HepG2 (cell line): Measurements from ENCODE around the gene SVOP. TPM values are rescaled to one million over a fixed set of nuclear protein-coding genes. Genes with fewer than 3 reads are reported as not detected.

Experiments
- ATAC-seq: fragments of 200-7000 bp; cut with Tn5 transposase; 3 replicates; pipeline ENCODE4 v1.9.1; 2020; ENCODE audit warnings: mild to moderate bottlenecking, moderate library complexity
- BruUV-seq: library from RNA; stranded (reverse); fragments of 400-500 nt; replicated peaks from 2 replicates; lab custom pipeline; 2021; lab: Mats Ljungman, UMichigan
- CTCF ChIA-PET: fragments of 300-600 bp; formaldehyde crosslinking; extraction: SDS; loops from one replicate; lab custom pipeline; 2021; ENCODE audit warnings: low total read pairs, inconsistent platforms, low intra/inter-chr PET ratio; lab: Yijun Ruan, JAX
- POLR2A ChIA-PET: fragments of 350-600 bp; sonication (Branson Sonifier 250); formaldehyde crosslinking; loops from one replicate; lab custom pipeline; 2020; ENCODE audit warnings: antibody characterized with exemption, inconsistent platforms; lab: Yijun Ruan, JAX
- DNase-seq: peaks from one replicate; pipeline ENCODE4 v3.0.0-alpha.2; 2015; ENCODE audit warnings: low spot score
- FAIRE-seq: peaks from 3 replicates; lab custom pipeline; 2011; peaks lifted over from hg19 to GRCh38; lab: Jason Lieb, UNC
- H2AFZ ChIP-seq: one replicate; pipeline ENCODE4 v1.6.1; 2011; ENCODE audit warnings: low read length, inconsistent platforms
- H3K27ac ChIP-seq: fragments of 300-600 bp; 3 replicates; pipeline ENCODE4 v1.8.0; 2011; ENCODE audit warnings: mixed run types, mild to moderate bottlenecking, mixed read lengths, low read length, inconsistent platforms; ENCODE audit not compliant: insufficient read depth; ENCODE audit errors: extremely low read length
- H3K27me3 ChIP-seq, 2 experiments: fragments of 200-600 bp in 1 of 2; 2 replicates in 1 of 2; 3 replicates in 1 of 2; pipeline versions ENCODE4 v1.6.0 to v1.8.0; 2011; ENCODE audit warnings: low read length in 2 of 2, mild to moderate bottlenecking in 2 of 2, moderate library complexity in 2 of 2, inconsistent platforms in 1 of 2; ENCODE audit not compliant: insufficient read depth in 2 of 2, control insufficient read depth in 1 of 2
- H3K36me3 ChIP-seq, 2 experiments: fragments of 200-600 bp in 1 of 2; replicated peaks in 1 of 2; 2 replicates in 1 of 2; 3 replicates in 1 of 2; pipeline versions ENCODE4 v1.5.1 to v1.8.0; 2011; ENCODE audit warnings: low read length in 2 of 2, inconsistent platforms in 1 of 2; ENCODE audit not compliant: insufficient read depth in 2 of 2, control insufficient read depth in 1 of 2
- H3K4me1 ChIP-seq: 2 replicates; pipeline ENCODE4 v1.5.1; 2012; ENCODE audit warnings: low read length, inconsistent platforms; ENCODE audit not compliant: insufficient read depth
- H3K4me2 ChIP-seq: 2 replicates; pipeline ENCODE4 v1.6.0; 2011; ENCODE audit warnings: low read depth, low read length, inconsistent platforms
- H3K4me3 ChIP-seq, 3 experiments: fragments of 200-600 bp in 1 of 3; sonication (generic), shearing (Covaris generic) in 1 of 3; replicated peaks in 1 of 3; 2 replicates each; pipeline ENCODE4 v1.5.1; 2011 to 2016; ENCODE audit warnings: low read length in 3 of 3, inconsistent platforms in 2 of 3, low read depth in 2 of 3, mild to moderate bottlenecking in 2 of 3, control low read depth in 1 of 3, mixed read lengths in 1 of 3; ENCODE audit not compliant: insufficient read depth in 1 of 3
- H3K79me2 ChIP-seq: one replicate; pipeline ENCODE4 v1.6.1; 2011; ENCODE audit warnings: low read length, inconsistent platforms; ENCODE audit not compliant: insufficient read depth
- H3K9ac ChIP-seq: 2 replicates; pipeline ENCODE4 v1.6.0; 2011; ENCODE audit warnings: mild to moderate bottlenecking, low read depth, low read length, inconsistent platforms; ENCODE audit not compliant: insufficient read depth
- H3K9me3 ChIP-seq: 2 replicates; pipeline ENCODE4 v1.5.1; 2012; ENCODE audit warnings: mild to moderate bottlenecking, low read length
- H4K20me1 ChIP-seq: 2 replicates; pipeline ENCODE4 v1.6.0; 2011; ENCODE audit warnings: inconsistent platforms, mild to moderate bottlenecking, low read length, moderate library complexity; ENCODE audit not compliant: insufficient read depth
- ARID5B ChIP-seq: IDR thresholded peaks from 2 replicates; pipeline ENCODE4 v1.4.0; 2020; ENCODE audit warnings: mild to moderate bottlenecking, missing genetic modification reagents
- ATF7 ChIP-seq, 2 experiments: fragments of 450-650 bp in 1 of 2; sonication (generic) in 1 of 2; formaldehyde crosslinking in 1 of 2; IDR thresholded peaks; 2 replicates each; pipeline versions ENCODE4 v1.4.0 to v1.6.1; 2016 to 2020; ENCODE audit warnings: antibody characterized with exemption in 1 of 2, mild to moderate bottlenecking in 1 of 2, missing genetic modification reagents in 1 of 2
- CBX5 ChIP-seq: sonication (generic); formaldehyde crosslinking; IDR thresholded peaks from 2 replicates; pipeline ENCODE4 v1.4.0; 2020; ENCODE audit warnings: missing genetic modification reagents, borderline replicate concordance
- CENPT ChIP-seq: sonication (generic); formaldehyde crosslinking; IDR thresholded peaks from 2 replicates; pipeline ENCODE4 v1.8.0; 2022; ENCODE audit warnings: low read depth, mild to moderate bottlenecking, moderate library complexity, missing genetic modification reagents
- EEA1 ChIP-seq: sonication (generic); formaldehyde crosslinking; IDR thresholded peaks from 2 replicates; pipeline ENCODE4 v1.5.1; 2020; ENCODE audit warnings: mild to moderate bottlenecking, missing genetic modification reagents, borderline replicate concordance
- KDM5A ChIP-seq: fragments of 200-600 bp; sonication (generic); IDR thresholded peaks from 2 replicates; pipeline ENCODE4 v1.7.0; 2018; ENCODE audit warnings: antibody characterized with exemption, mild to moderate bottlenecking, low read length, borderline replicate concordance
- PHB2 ChIP-seq: fragments of 450-650 bp; IDR thresholded peaks from 2 replicates; pipeline ENCODE4 v1.6.1; 2018; ENCODE audit not compliant: partially characterized antibody
- SIN3A ChIP-seq: IDR thresholded peaks from 2 replicates; pipeline ENCODE4 v1.6.1; 2011; ENCODE audit warnings: low read depth, mild to moderate bottlenecking, control low read depth, low read length, borderline replicate concordance
- SMARCC2 ChIP-seq: fragments of 450-650 bp; IDR thresholded peaks from 2 replicates; pipeline ENCODE4 v1.6.1; 2017; ENCODE audit warnings: antibody characterized with exemption, mild to moderate bottlenecking
- TEAD3 ChIP-seq: optimal IDR thresholded peaks from 2 replicates; pipeline ENCODE3; 2016; ENCODE audit warnings: borderline replicate concordance
- ZBTB7A ChIP-seq: sonication (generic); formaldehyde crosslinking; IDR thresholded peaks from 2 replicates; pipeline ENCODE4 v1.8.0; 2022; ENCODE audit warnings: mild to moderate bottlenecking, missing genetic modification reagents
- ZNF574 ChIP-seq: sonication (generic); formaldehyde crosslinking; IDR thresholded peaks from 2 replicates; pipeline ENCODE4 v1.4.0; 2020; ENCODE audit warnings: missing genetic modification reagents
- WGBS: methylation state at CpG from one replicate; pipeline ENCODE4 v1.1.6; 2017; ENCODE audit warnings: low lambda C conversion rate; 5-methylcytosine and 5-hydroxymethylcytosine counted together
- in situ Hi-C: cut with HindIII; loops from 2 replicates; pipeline ENCODE4 v1.10.0; 2017; ENCODE audit warnings: low pct_unique_long_range_greater_than_20kb; ENCODE audit not compliant: extremely low pct_ligation_motif_present
- intact Hi-C: fragments of 100-400 bp; cut with micrococcal nuclease; formaldehyde crosslinking; loops from one replicate; pipeline ENCODE4 v1.10.0; 2022; ENCODE audit not compliant: unreplicated experiment
- polyA plus RNA-seq, 8 experiments: library from polyadenylated mRNA; depleted of rRNA in 3 of 8; stranded (reverse) in 7 of 8; unstranded in 1 of 8; fragments of >200 nt; fragmentation: Illumina TruSeq in 4 of 8; extraction: Trizol in 4 of 8; gene quantifications; 2 replicates each; pipeline versions ENCODE4 v1.2.1 to v1.2.3, GENCODE V29; 2011 to 2016; ENCODE audit warnings: low read depth in 4 of 8, missing spikeins in 1 of 8, mixed read lengths in 1 of 8; ENCODE audit not compliant: insufficient read depth in 1 of 8
- total RNA-seq, 5 experiments: library from RNA; depleted of rRNA; stranded (reverse); fragments of >200 nt; fragmentation: Illumina TruSeq; extraction: Trizol; gene quantifications; 2 replicates each; pipeline ENCODE4 v1.2.3, GENCODE V29; 2016; ENCODE audit warnings: low read depth in 1 of 5

Gene SVOP
- total and polyA plus RNA-seq, 2 of the 13 experiments (the other 11 are each of a cell fraction or from before 2014, with no cell fraction given), result not detected

- Histone ChIP-seq H3K4me1 (no peaks in the 10 kb centered on the region), H2AFZ (no peak overlapping the region), H3K27me3 (peaks cover 0 to 15% of the 10 kb centered on the region in 2 experiments; a peak in 1 of 5 replicates)
- in situ Hi-C loops, result no loop called here
- 0% methylated on average over 2 of the region's 2 CpGs for WGBS
- no peak for FAIRE-seq
- TF ChIP-seq TEAD3 (CRISPR knock-in tag), result peak; percentile 54
- TF ChIP-seq ZNF574, result no peak
- TF ChIP-seq, all 625 proteins: peak for 1
- CTCF ChIA-PET, result no interaction called here
- H3K4me3 ChIP-seq, result no peak overlapping the region
- DNase-seq, result peak; percentile 10
- no peak overlapping the region for H3K4me2 ChIP-seq
- POLR2A ChIA-PET, result no interaction called here
- intact Hi-C loops, result no loop called here
- no TSS peak for BruUV-seq
- peak; percentile 31; the same call in 1 of the 3 replicates for ATAC-seq
- H3K79me2 ChIP-seq, result no peaks in the 10 kb centered on the region
- H3K27ac ChIP-seq, result no peak overlapping the region
- H3K9me3 ChIP-seq, result no peaks in the 10 kb centered on the region
- no peaks in the 10 kb centered on the region for H4K20me1 ChIP-seq
- no peak overlapping the region for H3K9ac ChIP-seq
- no peaks in the 10 kb centered on the region for H3K36me3 ChIP-seq
Measured at GRCh38 chr12:108907839-108908351, 113.0 kb downstream of the SVOP start.

- peaks cover 0 to 9% of the 10 kb centered on the region in 2 experiments; a peak in 1 of 5 replicates for H3K27me3 ChIP-seq
- no TSS peak for BruUV-seq
- H4K20me1 ChIP-seq, result no peaks in the 10 kb centered on the region
- DNase-seq (no peak), ATAC-seq (no peak), FAIRE-seq (no peak)
- no peak overlapping the region for H3K27ac ChIP-seq
- H3K36me3 ChIP-seq, result no peaks in the 10 kb centered on the region
- H3K4me2 ChIP-seq, result no peak overlapping the region
- H2AFZ ChIP-seq, result no peak overlapping the region
- ChIA-PET POLR2A (no interaction called here), CTCF (no interaction called here)
- WGBS, result 0% methylated on average over 2 of the region's 2 CpGs
- H3K9ac ChIP-seq, result no peak overlapping the region
- intact Hi-C loops, result no loop called here
- H3K79me2 ChIP-seq, result no peaks in the 10 kb centered on the region
- in situ Hi-C loops, result no loop called here
- H3K9me3 ChIP-seq, result no peaks in the 10 kb centered on the region
- H3K4me1 ChIP-seq, result no peaks in the 10 kb centered on the region
- H3K4me3 ChIP-seq, result no peak overlapping the region
- no peak for TF ChIP-seq ZBTB7A (CRISPR knock-in tag)
- no peak for TF ChIP-seq PHB2
- no peak for TF ChIP-seq ATF7 (IDR thresholded peaks at IDR 0.05)
- no peak for TF ChIP-seq ATF7 (CRISPR knock-in tag; IDR thresholded peaks at IDR 0.05)
- no peak for TF ChIP-seq EEA1 (CRISPR knock-in tag)
- TF ChIP-seq CENPT, result no peak
- TF ChIP-seq SIN3A, result no peak
- TF ChIP-seq KDM5A, result no peak
- no peak for TF ChIP-seq ARID5B
- TF ChIP-seq CBX5 (CRISPR knock-in tag), result no peak
- TF ChIP-seq SMARCC2, result no peak
Measured at GRCh38 chr12:108906971-108907370, 113.9 kb downstream of the SVOP start.
